H4 (cell line): Measurements from ENCODE around the gene KRTAP20-3. TPM values are rescaled to one million over a fixed set of nuclear protein-coding genes. Genes with fewer than 3 reads are reported as not detected.

ENCODE experiments used
- DNase-seq: peaks from one replicate; pipeline ENCODE4 v3.0.0-alpha.2; 2015; ENCODE audit warnings: low spot score
- total RNA-seq: library from RNA; depleted of rRNA; stranded (reverse); fragments of >200 nt; shearing (Covaris generic); gene quantifications from 2 replicates; pipeline ENCODE4 v1.2.3, GENCODE V29; 2014; rRNA removed

Gene KRTAP20-3
- not detected in 2 replicates for total RNA-seq

DNA sequence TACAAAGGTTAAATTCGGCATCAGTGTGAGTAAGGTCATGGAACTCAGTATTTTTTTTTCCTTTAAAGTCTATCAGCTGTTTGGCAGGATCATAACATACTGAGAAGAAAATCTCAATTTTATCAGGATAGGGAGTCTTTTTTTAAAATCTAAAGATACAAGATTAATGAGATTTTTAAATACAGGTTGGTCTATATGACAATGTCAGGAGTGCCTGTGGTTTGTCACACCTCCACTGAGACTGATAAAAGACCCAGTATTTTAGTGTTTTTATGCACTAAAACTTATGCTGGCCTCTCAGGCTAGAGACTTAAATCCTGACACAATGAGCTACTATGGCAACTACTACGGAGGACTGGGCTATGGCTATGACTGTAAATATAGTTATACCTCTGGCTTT lies at the start of gene KRTAP20-3:
Gene KRTAP20-3, plus strand, starts transcription at position 301 of the 400 bp plus-strand sequence.
- no peak for DNase-seq

DNA sequence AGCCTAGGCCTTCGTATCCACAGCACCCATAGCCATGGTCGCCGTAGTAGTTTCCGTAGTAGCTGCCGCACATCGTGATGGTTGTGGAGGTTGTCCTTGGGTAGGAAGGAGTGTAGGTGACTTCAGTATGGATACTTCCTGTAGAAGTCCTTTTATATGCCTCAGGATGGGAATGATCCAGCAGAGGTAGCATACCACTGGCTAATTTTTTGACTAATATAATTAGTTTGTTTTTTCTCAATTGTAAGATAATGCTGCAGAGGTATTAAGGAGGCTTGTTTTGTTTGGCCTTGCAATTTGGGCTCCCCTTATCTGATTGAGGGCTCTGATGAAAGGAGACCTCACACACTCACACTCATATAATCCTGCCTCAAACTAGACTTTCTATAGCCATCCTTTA lies 43.9 kb upstream of the KRTAP20-3 start, which contains the start of gene KRTAP6-2:
Gene KRTAP6-2, minus strand, starts transcription at position 101 of the 400 bp plus-strand sequence. Its CDS starts 28 bp downstream, at position 73.
- no peak for DNase-seq

DNA sequence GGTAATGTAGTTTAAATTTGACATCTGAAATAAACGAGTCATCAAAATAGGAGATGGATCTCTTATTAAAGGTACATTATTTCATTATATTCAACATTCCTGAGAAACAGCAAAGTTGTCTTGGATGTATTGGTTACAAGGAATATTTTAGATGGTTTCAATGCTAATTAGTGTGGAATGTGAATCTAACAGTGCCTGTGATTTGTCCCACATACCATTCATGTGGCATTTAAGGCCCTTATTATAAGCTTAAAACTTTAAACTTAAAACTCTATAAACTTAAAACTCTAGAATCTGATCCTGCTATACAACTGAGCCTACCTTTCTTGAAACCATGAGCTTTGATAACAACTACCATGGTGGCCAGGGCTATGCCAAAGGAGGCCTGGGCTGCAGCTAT lies 41.9 kb upstream of the KRTAP20-3 start, which contains the start of gene KRTAP22-1:
Gene KRTAP22-1, plus strand, starts transcription at position 301 of the 400 bp plus-strand sequence.
- DNase-seq, result no peak

- peak; percentile 22 for DNase-seq
These were observed 36.7 kb upstream of the KRTAP20-3 start for GRCh38 chr21:30605968-30606367.

GRCh38 chr21:30612132-30612531 lies 30.5 kb upstream of the KRTAP20-3 start:
- no peak for DNase-seq

GRCh38 chr21:30613836-30614235 lies 28.8 kb upstream of the KRTAP20-3 start, which contains the start of gene KRTAP6-1:
Gene KRTAP6-1 (minus strand): TSS chr21:30613930. CDS start chr21:30613904, 26 bp downstream.
- no peak for DNase-seq

DNA sequence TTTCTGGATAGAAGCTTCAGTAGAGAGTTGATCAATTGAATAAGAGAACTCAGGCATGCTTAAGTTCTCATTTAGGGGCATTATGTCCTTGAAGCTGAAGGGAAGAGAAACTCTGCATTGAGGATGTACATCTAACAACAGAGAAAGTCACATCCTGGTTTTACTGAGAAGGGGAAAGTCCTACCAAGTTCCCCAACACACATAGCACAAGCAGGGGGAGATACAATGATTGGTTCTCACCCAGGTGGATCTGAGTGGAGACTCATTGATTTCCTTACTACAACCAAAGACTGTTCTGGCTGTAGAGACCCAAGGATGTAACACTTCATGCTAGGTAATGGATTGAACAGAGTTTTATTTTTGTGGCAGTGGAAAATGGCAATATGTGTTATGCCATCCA lies 27.5 kb upstream of the KRTAP20-3 start:
- no peak for DNase-seq

- no peak for DNase-seq
These were observed 26.5 kb upstream of the KRTAP20-3 start, which contains the start of gene KRTAP20-1 for GRCh38 chr21:30616125-30616524. Gene KRTAP20-1 (plus strand): TSS chr21:30616425. CDS start chr21:30616455, 30 bp downstream.

DNA sequence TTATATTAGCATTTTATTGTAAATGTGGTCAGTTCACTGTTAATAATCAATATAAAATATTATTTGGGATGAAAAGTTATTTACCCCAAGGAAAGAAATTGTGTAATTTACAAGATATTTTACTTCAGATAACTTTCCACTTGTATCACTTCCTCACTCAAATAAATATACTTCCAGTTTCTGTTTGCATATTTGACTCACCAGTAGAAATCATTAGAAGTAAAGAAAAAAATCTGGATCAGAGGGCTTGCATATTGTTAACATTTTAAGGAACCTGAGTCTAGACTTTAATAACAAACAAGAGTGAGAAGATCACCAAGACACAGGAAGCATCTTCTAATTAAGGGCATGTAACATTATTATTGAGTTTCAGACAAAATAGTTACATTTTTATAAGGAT lies 22.6 kb upstream of the KRTAP20-3 start:
- no peak for DNase-seq

- no peak for DNase-seq
These were observed 22.1 kb upstream of the KRTAP20-3 start, which contains the start of gene KRTAP20-4 for GRCh38 chr21:30620522-30620921. Gene KRTAP20-4 (plus strand): TSS chr21:30620627.

GRCh38 chr21:30623362-30623761 lies 19.3 kb upstream of the KRTAP20-3 start:
- no peak for DNase-seq

GRCh38 chr21:30625449-30626165 lies 17.1 kb upstream of the KRTAP20-3 start:
- no peak for DNase-seq

DNA sequence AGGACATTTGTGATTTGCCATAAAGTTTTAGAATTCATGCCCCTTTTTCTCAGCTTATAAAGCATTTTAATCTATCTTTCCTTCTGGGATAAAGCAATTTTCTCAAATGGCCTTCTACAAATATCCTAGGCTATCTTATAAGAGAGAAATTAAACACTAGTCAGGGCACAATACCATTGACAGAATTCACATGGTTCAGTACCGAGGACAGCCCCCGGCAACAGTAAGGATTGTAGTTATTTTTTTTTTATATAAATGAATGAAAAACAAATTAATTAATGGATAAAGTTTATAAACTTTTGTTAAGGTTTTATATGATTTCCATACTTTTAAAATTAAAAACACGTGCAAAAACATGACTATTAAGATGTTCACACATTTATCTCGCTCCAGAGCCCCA lies 14.6 kb upstream of the KRTAP20-3 start:
- no peak for DNase-seq

DNA sequence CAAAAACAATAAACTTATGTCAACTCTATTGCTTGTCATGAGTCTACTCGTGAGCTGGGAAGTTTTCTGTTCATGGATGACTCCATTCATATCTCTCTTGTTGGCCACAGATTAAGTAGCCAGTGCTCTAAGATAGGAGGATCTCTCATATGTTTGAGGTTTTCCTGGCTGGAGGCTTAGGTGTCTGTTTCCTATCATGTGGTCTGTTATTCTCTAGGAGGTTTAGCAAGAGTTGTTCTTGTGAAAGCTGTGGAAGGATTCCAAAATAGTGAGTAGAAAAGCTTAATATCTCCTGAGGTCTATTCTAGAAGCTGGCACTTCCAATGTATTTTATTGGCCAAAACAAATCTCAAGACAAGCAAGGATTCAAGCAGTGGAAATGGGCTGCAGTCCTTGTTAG lies 13.5 kb upstream of the KRTAP20-3 start:
- DNase-seq, result no peak

DNA sequence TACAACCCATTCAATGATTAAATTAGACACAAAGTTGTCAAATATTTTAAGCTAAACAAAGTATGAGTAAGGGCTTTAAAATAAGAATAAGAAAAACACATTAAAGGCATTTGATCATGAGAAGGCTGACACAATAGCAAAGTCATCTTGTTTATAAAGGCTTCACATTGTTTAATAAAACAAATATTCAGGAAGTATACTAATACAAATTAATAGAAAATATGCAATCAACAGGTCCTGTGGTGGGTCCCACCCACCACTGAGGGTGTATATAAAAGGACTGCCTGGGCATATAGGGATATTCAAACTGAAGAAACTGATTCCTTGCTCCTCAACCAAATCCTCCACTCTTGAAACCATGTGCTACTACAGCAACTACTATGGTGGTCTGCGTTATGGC lies 7.8 kb upstream of the KRTAP20-3 start, which contains the start of gene KRTAP20-2:
Gene KRTAP20-2, plus strand, starts transcription at position 301 of the 400 bp plus-strand sequence. Its CDS starts 58 bp downstream, at position 359.
- no peak for DNase-seq

- no peak for DNase-seq
These were observed 4.0 kb upstream of the KRTAP20-3 start for GRCh38 chr21:30638686-30639085.

DNA sequence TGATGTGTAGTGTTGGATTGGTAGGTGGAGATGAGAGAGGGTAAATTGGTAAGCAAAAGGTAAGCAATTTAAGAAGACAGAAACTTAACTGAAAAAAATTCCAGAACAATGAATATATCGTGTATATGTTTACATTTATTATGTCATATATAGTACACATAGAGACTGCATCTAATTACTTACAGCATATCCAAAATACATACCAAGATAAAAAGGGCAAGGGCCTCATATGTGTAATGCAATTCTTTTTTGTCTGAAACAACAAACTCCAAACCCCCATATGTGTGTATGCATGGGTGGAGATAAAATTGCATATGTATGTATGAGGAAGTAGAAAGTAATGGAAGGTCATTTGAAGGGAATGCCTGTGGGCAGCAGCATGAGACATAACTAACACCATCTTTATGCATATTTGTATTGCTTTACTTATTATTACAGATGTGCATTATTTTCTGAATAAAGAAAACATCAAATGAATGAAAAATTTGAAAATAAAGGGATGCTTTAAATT lies 4.3 kb downstream of the KRTAP20-3 start:
- no peak for DNase-seq

DNA sequence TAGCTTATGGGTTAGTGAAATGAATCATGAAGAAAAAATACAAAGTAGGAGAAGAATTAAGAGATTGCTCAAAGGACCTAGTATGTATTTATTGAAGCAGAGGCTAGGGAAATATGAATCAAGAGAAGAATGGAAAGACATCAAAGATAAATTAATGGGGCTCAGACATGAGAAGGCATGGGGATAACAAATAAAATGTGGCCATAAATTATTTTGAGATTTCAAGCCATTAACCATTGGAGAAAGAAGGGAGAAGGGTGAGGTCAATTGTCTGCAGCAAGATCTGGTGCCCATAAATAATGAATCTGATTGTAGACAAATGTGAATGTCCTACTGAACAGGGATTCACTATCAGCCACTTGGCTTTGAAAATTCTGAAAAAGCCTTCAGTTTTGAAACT lies 10.2 kb downstream of the KRTAP20-3 start:
- no peak for DNase-seq

DNA sequence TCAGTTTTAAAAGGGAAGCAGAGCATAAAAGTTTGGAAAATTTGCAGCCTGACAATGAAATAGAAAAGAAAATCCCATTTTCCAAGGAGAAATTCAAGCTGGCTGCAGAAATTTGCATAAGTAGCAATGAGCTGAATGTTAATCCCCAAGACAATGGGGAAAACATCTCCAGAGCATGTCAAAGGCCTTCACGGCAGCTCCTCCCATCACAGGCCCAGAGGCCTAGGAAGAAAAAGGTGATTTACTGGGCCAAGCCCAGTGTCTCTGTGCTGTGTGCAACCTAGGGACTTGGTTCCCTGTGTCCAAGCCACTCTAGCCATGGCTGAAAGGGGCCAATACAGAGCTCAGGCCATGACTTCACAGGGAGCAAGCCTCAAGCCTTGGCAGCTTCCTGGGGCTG lies 26.1 kb downstream of the KRTAP20-3 start:
- DNase-seq, result no peak

GRCh38 chr21:30672985-30673650 lies 30.5 kb downstream of the KRTAP20-3 start:
- DNase-seq, result no peak

DNA sequence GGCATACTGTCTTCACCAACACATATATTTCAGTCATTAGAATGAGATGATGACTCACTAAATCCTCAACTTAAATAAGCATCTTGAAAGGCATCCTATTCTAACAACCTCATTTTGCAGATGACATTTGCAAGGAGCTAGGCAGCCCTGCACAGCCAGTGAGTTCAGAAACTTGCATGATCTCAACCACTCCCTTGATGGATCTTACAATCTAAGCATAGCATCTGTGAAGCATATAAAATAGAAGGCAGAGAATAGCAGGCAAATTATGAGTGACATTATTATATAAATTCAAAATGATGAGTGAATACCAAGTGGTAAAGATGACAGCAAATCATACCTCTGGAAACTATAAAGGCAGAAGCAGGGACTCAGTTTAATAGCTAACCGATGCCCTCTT lies 31.6 kb downstream of the KRTAP20-3 start:
- no peak for DNase-seq

DNA sequence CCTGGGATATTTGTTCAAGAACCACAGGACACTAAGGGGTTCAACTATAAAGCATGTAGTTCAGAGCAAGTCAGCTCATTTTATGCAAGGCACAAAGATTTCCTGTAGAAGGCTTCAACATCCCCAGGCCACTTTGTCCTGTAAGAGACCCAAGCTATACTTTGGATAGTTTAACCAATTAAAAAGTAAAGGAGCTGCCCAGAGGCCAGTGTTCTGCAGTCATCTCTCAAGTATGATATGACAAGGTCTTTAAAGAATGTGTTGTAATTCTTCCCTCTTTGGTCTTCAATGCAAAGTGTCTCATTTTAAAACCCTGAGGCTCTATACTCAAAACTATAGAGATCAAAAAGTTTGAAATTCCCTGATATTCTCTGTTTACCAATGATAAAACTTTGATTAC lies 34.1 kb downstream of the KRTAP20-3 start:
- DNase-seq, result no peak
